ENCODE data around the gene SERPINA5.

SERPINA5 gene

DNA sequence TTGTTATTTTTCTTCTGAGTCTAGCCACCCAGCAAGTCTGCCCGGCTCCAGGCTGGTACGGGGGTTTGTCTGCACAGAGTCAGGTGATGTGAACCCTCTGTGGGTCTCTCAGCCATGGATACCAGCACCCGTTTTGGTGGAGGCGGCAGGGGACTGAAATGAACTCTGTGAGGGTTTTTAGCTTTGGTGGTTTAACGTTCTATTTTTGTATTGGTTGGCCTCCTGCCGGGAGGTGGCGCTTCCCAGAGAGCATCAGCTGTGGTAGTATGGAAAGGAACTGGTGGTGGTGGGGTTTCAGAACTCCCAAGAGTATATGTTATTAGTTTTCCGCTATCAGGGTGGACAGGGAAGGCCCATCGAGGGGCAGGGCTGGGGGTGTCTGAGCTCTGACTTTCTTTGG is 25.2 kb upstream of the SERPINA5 start:
- DNase-seq = no peak

DNA sequence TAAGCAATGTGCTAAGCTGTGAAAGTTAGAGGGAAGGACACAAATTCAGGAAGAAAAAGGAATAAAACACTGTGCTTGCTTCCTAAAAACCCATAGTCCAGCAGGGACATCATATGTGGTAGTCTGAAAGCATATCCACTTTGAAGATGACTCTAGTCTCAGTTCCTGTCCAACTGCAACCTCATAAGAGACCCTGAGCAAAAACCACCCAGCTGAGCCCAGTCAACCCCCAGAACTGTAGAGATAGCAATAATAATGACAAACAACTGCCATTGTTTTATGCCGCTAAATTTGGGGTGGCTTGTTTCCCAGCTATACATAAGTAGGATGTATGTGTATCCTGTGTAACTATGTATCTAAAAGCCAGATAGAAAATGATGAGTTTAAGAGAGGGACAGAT is 23.9 kb upstream of the SERPINA5 start:
- no peak for DNase-seq

DNA sequence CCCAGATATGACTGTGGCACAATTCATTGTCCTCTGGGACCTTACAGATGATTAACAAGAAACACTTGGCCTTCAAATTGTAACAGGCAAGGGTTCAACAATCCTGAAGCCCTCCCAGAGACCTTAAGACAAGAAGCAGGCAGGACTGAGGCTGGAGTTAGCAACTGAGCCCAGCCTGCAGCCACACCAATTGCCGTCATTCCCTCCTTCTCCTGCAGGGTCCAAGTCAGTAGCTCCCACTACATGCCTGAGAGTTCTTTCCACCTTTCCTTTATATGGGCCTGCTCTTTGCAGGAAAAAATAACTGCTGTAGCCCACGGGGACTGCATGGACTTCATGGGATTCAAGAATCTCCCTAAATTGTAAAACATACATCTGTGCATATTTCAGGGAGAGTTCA is 22.4 kb upstream of the SERPINA5 start:
- no peak for DNase-seq

GRCh38 chr14:94559638-94560290 is 21.5 kb upstream of the SERPINA5 start:
- DNase-seq = no peak

- no peak for DNase-seq
Measured at GRCh38 chr14:94560291-94560665, 20.9 kb upstream of the SERPINA5 start.

DNA sequence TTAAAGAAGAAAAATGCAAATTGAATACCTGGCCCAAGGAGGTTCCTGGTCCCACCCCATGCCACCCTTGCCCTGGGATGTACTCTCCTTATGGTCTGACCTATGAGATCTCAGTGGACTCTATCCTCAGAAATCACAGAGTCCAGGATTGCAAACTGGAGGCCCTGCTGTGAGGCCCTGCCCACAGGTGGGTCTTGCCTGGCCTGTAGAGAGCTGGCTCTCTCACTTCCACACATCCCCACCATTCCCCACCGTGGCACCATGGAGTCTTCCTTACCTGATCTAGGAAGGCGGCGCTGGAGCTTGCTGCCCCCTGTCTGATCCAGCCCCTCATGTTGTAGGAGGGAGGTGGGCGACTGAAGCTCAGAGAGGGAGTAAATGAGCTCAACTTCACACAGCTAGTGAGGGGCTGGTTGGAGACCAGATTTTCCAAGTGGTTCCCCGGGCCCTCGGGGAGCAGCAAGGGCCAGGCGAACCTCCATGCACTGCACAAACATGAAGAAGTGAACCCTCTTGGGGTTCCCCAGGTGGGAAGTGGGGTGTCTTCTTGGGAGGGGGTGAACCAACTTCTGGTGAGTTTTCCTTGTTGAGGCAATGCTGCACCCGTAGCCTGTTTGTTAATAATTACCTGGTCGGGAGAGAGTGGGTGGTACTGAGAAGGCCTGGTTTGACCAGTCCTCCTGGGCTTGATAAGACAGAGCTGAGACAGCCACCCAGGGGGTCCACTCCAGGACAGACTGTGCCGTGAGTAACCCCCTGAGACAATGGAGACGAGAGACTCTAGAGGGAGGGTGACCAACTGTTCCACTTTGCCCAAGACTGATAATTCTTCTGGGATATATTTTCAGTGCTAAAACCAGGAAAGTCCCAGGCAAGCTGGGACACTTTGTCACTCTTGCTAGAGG is 20.2 kb upstream of the SERPINA5 start, which contains the start of gene SERPINA4:
TSS of gene SERPINA4 (plus strand) at position 692 of the 905 bp plus-strand sequence. CDS start 2,041 bp downstream, outside the sequence.
- DNase-seq = no peak

- no peak for DNase-seq
Measured at GRCh38 chr14:94561656-94562010, 19.6 kb upstream of the SERPINA5 start.

- no peak for DNase-seq
Measured at GRCh38 chr14:94562022-94562421, 19.2 kb upstream of the SERPINA5 start.

- DNase-seq = no peak
Measured at GRCh38 chr14:94562941-94563883, 18.0 kb upstream of the SERPINA5 start.

- DNase-seq = no peak
Measured at GRCh38 chr14:94564381-94564780, 16.8 kb upstream of the SERPINA5 start.

- no peak for DNase-seq
Measured at GRCh38 chr14:94568186-94568585, 13.0 kb upstream of the SERPINA5 start.

- DNase-seq = no peak
Measured at GRCh38 chr14:94569381-94570001, 11.7 kb upstream of the SERPINA5 start.

DNA sequence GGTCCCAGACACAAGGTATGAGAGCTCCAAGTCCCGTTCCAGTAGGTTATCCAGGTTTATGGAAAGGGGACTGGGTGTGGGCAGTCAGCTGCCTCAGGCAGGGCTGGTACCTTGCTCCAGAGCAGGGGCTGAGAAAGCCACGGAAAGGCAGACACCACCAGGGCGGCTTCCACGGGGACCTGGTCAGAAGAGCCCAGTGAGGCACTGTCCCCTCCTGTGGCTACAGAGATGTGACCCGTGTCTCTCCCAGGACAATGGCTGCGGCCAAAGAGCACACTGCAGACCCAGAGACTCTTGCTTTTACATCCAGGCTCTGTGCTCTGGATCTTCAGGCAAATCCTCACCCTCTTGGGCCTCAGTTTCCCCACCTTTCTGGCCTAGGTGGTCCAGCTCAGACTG is 11.2 kb upstream of the SERPINA5 start:
- no peak for DNase-seq

DNA sequence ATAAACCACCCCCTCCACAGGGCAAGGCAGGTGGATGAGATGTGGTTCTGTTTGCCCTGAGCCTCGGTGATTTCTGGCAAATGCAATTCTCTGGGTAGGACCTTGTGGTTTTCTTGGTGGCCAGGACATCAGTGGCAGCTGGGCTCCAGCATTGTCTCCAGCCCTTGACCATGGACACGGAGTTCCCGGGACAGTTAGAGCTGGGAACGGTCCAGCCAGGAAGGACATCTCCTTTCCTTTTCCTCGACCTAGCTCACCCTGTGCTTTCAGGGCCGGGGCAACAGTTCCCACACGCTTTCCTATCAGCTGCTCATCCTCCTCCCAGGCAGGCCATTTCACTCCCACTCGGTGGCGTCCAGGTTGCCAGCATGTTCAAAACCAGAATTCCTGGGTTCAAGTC is 10.8 kb upstream of the SERPINA5 start:
- no peak for DNase-seq

DNA sequence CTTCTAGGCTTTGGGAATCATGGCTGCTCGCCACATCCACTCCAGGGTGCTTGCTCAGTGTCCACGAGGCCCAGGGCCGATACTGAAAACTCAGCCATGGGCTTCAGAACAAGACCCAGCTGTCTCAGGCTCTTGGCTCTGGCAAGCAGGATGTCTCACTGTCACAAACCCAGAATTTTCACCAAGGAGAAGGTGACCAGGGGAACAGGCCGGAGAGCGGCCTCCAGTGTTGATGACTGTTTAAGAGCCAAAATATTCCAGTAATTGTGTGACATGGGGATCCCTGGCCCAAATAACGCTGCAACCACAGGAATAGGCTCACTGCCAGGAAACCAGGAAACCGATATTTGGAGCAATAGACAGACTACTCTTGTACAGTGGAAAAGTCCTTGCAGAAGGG is 9.8 kb upstream of the SERPINA5 start:
- no peak for DNase-seq

DNA sequence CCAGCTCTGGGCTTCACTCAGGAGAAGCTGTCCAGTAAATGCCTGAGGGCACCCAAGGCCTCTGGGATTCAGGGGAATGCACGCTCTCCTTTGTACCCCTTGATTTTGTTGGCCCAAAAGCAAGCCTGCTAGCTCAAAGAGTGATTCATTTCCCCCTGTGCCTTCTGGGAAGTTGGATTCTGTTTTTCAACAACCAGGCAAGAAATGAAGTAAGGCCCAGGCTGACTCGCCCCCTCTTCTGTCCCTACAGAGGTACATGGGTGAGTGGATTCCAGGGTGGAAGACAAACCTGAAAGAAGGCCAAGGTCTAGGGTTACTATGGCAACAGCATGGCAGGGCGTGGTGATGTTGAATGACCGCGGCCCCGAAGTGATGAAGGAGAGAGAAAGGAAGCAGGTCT is 9.3 kb upstream of the SERPINA5 start:
- no peak for DNase-seq

GRCh38 chr14:94572637-94573303 is 8.5 kb upstream of the SERPINA5 start:
- DNase-seq = no peak

DNA sequence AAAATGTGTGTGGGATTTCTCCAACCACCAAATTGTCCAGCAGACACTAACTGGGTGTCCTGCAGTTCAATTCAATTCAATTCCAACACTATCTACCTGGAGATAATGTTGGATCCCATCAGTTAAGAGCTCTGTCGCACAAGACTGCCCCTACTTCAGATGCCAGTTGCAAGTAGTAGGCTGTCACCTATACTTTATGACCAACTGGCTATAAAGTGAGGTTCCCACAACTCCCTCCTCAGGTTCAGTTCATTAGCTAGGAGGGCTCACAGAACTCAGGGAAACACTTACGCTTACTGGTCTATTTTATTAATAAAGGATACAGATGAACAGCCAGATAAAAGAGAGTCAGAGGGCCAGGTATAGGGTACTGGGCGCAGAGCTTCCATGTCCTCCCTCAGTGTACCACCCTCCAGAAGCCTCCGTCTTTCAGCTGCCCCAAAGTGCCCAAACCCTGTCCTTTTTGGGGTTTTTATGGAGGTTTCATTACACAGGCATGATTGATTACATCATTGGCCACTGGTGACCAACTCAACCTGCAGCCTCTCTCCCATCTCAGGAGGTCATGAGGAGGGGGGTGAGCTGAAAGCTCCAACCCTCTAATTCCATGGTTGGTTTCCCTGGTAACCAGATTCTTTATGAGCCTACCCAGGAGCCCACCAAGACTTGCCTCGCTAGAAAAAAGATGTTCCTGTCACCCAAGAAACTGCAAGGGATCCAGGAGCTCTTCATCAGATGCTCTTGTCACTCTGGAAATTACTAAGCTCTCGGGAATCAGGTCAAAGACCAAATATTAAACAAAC is 7.5 kb upstream of the SERPINA5 start:
- no peak for DNase-seq

DNA sequence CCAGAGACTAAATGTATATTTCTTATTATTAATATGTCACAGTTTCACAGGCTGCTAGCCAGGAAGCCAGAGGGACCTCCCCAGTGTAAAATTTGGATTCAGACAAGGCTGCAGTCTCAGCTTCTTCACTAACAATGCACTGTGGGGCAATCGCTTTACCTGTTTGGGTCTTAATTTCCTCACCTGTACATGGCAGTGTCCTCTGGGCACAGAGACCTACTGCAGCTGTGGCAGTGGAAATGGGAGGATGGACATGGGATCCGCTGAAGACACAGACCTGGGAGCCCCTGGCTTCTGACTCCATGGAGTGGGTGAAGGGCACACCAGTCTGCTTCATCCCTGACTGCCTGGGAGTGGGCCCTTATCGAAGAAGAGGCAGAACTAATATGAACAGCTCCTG is 6.9 kb upstream of the SERPINA5 start:
- DNase-seq = no peak

DNA sequence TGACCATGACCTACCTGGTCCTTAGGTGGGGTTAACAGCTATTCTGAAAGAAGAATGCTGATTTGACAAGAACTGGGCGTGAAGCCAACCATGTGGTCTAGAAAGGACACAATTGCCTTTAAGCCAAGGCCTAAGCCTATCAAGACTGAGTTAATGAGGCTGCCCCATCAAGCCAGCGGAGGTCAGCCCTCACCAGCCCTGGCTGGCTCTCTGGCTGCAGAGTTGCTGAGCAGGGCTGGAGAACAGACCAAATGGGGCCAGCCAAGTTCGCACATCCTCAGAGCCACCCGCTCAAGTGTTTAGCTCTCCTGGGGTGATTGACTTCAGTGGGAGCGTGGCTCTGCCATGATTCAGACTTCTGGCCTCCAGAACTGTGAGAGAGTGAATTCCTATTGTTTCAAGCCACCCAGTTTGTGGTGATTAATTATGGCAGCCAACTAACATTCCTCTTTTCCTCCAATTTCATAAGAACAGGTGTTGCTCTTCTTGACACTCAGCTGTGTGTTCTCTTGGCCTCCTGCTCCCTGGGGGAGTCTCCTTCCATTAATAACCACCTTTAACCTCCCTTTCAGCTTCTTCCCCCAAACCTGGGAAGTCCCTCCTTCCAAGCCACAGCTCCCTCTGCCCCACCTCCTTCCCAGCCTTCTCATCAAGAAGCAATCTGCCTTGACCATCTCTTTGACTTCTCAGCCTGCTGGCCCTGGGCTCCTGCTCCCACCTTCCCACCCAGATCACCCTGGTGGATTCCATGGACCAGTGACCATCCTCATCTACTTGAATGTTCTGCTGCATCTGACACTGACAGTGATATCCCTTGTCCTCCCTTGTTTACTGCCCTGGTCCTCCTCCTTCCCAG is 5.3 kb upstream of the SERPINA5 start:
- no peak for DNase-seq
